Smooth muscle cell of the brain vasculature (primary cell): ENCODE results near the gene IKBKG.
"Not testable (repeated sequence)": the region's sequence is repeated elsewhere in the genome, so short reads cannot be mapped to it uniquely, and the experiment has no call there.

ENCODE experiments used
- DNase-seq: peaks from one replicate; pipeline ENCODE4 v3.0.0-alpha.2; 2012; ENCODE audit warnings: low read depth, low spot score

The IKBKG gene

DNA sequence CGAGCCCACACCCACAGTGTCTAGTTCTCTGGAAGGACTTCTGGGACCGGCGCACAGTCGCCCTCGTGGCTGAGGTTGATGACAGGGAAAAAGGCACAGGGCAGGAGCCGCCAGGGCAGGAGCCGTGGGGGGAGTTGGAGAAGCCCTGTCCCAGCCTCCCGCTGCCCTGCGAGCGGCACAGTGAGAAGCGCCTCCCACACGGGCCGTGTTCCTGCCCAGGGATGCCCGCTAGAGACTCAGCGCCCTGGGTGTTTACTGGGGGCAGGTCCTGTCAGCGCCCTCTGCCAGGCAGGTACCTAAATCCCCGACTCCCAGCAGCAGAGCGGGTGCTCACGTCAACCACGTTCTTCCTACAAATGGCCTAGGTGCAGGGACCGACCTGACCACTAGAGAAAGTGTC is 11.5 kb downstream of the IKBKG start:
- DNase-seq, result not testable (repeated sequence)

DNA sequence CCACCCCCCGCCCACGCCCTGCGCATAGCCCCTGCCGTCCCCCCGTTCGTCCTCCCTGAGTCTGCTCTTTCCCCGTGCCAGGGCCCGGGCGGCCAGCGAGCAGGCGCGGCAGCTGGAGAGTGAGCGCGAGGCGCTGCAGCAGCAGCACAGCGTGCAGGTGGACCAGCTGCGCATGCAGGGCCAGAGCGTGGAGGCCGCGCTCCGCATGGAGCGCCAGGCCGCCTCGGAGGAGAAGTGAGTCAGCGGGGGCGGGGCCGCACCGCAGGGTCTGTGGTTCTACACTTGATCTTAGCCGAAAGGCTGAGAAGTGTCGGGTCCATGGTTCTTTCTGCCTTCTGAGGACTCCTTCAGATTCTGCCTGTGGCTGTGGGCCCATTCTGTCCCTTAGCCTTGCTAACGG is 12.9 kb downstream of the IKBKG start:
- not testable (repeated sequence) for DNase-seq

DNA sequence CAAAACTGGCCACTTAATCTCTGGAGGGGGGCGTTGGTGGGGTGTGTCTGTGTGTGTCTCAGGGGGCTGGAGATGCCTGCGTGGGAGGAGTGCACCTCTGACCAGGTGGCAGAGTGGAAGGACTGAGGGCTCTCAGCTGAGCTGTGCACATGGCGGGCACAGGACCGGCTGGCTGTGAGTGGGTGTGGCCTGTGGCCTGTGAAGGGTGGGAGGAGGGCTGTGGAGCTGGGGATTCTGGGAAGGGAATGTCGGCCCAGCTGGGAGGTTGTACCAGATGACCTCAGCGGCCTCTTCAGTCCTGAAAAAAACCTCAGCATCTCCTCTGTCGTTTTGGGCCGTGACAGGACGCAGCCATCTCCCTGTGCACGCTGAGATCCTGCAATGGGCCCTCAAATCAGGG is 14.9 kb downstream of the IKBKG start:
- DNase-seq, result not testable (repeated sequence)

DNA sequence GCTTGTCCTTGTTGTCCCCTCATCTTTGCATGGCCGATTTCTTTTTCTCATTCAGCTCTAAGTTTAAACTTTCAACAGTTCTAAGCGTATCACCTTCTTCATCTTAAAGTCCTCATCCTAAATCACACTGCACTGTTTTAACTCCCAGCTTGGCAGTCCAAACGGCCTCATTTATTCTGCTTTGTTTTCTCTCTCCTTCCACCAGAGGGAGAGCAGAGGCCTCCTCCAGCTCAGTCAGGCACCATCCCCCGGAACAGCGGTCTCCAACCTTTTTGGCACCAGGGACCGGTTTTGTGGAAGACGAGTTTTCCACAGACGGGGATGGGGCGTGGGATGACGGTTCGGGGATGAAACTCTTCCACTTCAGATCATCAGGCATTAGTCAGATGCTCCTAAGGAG is 22.9 kb downstream of the IKBKG start:
- DNase-seq, result not testable (repeated sequence)

DNA sequence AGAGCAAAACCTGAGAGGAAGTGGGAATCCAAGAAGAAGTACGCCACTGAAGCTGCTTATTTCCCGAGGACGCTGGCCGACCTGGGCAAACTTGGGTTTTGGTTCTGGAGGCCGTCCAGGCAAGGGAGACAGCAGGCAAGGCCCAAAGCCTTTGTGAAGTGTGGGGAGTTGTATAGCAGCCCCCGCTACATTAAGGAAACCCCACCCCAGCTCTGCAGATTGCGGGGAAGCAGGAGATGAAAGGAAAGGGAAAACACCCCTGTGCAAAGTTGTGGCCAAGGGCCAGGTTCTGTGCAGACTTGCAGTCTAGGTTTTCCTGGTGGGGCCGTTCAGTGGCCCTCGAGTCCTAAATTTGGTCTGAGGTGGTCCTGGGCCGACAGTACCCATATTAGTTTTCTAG is 25.6 kb downstream of the IKBKG start:
- not testable (repeated sequence) for DNase-seq

GRCh38 chrX:154575076-154575475 is 27.7 kb downstream of the IKBKG start:
- not testable (repeated sequence) for DNase-seq

DNA sequence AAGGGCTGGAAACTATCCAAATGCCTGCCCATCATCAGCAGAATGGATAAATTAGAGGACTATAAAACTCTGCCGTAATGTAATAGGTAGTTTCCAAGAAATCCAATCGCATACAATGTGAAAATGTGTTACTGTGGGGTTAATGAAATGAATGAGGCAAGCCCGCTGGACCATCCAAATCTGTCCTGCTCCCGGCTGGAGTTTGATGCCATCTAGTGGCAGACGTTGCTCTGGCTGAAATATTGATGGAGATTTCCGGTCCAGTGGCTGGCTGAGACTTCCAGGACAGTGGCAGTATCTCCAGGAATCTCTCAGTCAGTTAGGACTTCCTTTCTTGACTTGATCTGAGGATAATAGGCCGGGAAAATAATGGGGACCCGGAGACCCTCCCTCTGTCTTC is 35.6 kb downstream of the IKBKG start:
- DNase-seq, result not testable (repeated sequence)

DNA sequence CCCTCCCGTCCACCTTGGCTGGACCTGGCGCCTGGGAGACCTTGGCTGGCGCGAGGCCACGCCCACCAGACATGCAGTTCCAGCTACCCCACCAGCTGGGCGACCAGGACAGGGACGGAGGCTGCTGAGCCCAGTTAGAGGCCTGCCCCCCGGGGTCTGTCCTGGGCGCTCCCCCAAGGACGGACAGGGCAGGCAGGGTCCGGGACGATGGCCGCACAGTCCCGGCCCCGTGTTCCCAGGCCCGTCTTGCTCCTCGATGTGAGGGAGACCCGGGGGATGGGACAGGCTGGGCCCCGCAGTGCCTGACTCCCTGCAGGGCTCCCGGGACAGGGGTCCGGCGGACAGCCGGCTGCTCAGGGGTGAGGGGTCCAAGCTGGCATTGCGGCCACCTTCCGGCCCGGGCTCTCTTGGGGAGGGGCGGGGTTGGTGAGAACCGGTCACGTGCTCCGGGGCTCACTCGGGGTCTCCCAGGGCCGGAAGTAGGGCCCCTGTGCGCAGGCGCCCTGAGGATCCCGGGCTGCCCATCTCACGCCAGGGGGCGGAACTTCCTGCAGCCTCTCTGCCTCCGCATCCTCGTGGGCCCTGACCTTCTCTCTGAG is 37.3 kb downstream of the IKBKG start, which contains the start of gene CTAG1A:
Gene CTAG1A (plus strand): TSS at position 549 of the 599 bp plus-strand sequence. CDS start 74 bp downstream, outside the sequence.
- not testable (repeated sequence) for DNase-seq

- not testable (repeated sequence) for DNase-seq
Measured at GRCh38 chrX:154590415-154590814, 43.0 kb downstream of the IKBKG start.

DNA sequence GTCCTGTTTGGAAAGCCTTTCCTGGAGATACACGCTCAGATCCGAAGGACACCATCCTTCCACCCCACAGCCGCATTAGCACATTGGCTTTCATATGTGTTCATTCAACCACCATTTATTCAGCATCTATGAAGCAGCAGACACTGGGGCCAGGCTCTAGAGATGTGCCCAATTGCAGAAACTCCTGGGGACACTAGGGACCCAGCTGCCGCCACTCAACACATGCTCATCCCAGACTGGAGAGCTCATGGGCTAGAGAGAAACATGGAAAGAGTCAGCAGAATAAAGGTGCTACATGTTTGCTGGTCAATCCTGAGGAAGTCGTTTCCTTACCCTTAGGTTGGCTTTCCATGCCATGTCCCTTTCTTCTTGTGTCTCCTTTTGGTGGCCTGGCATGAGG is 45.1 kb downstream of the IKBKG start:
- DNase-seq, result no peak

GRCh38 chrX:154593201-154593600 is 45.8 kb downstream of the IKBKG start:
- DNase-seq, result no peak

DNA sequence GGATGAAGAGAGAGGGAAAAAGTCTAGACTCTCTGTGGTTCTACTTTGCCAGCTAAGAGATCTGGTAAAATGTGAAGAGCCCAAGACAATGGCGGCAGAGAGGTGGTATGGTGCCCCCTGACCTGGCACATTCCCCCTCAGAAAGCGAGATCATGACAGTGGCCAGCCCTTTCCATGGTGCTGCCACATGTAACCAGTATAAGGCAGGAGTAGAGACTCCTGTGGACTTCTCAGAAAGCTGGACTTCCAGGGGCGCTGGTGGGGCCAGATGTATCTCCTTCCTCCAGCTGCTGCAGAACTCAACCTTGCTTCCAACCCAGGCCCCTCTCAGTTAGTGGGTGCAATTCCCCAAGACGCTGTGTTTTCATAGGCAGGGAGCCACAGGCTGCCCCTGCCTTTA is 47.1 kb downstream of the IKBKG start:
- no peak for DNase-seq

DNA sequence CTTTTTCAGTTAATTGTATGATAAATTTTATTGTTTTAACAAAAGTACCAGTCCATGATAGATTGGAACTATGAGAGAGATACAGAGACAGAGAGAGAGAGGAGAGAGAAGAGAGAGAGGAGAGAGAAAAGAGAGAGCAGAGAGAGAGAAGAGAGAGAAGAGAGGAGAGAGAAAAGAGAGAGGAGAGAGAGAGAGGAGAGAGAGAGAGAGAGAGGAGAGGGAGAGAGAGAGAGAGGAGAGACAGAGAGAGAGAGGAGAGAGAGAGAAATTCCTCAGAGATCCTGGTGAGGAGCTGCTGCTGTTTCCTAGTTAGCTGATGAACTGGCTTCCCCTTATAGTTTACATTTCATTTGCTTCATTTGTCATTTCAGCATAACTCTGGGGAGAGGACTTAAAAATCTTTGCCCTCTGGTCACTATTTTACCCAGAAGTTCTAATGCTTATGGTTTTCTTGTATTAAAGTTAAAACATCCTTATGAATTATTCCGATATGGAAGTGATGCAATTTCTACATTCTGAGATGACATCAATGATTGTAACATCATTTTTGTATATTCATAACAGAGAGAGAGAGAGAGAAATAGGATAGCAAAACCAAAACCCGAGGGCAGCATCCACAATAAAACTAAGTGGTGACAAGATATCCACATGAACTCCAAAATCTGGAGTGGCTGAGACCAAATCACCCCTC is 48.3 kb downstream of the IKBKG start:
- DNase-seq, result no peak

DNA sequence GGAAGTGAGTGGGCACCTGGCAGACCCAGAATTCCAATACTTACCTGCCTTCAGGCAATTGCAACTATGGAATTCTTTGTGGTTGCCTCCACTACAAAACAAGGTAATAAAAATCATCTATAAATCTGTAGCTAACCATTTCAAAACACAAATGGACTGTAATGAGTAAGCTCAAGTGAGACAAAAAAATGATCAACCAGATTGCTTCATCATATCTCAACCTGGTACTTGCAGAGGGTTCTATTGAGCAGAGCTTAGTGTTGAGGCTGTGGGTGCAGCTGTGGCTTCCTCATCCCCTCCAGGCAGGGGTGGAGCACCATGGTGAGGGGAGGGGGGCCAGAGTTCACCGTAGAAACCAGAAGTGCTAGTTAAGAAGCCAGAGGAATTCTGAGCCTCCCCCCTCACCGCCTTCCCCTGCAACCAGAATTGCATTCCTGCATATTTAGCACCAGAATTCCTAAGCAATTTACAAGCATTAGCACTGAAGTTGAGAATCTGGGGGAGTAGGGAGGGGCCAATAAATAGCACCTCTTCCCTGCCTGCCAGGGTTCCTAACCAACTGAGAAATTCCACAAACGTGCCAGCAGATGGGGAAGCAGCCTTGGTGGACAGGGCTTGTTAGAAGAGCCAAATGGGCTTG is 49.0 kb downstream of the IKBKG start:
- no peak for DNase-seq

DNA sequence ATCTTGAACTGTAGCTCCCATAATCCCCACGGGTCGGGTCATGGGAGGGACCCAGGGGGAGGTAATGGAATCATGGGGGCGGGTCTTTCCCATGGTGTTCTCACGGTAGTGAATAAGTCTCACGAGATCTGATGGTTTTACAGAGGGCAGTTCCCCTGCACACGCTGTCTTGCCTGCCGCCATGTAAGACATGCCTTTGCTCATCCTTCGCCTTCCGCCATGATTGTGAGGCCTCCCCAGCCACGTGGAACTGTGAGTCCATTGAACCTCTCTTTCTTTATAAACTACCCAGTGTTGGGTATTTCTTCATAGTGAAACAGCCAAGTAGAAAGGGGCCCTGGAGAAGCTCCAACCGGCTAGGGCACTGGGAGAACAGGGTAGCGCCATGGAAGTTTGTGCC is 49.8 kb downstream of the IKBKG start:
- no peak for DNase-seq

DNA sequence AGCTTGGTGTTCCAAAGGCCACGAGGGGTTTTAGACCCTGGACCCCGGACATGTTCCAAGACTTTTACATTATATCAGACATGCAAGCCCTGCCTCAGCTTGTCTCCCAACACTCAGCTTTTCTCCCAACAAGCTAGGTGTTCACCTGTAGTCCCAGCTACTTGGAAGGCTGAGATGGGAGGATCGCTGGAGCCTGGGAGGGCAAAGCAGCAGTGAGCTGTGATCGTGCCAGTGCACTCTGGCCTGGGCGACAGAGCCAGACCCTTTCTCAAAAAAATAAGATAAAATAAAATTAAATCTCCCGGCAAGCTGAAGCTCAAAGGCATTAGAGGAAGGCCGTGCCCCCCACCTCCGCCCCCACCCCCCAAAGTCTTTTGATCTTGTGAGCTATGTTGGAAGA is 51.2 kb downstream of the IKBKG start:
- DNase-seq, result no peak

- DNase-seq, result no peak
Measured at GRCh38 chrX:154599531-154599930, 52.1 kb downstream of the IKBKG start.

- no peak for DNase-seq
Measured at GRCh38 chrX:154600759-154601374, 53.4 kb downstream of the IKBKG start.

DNA sequence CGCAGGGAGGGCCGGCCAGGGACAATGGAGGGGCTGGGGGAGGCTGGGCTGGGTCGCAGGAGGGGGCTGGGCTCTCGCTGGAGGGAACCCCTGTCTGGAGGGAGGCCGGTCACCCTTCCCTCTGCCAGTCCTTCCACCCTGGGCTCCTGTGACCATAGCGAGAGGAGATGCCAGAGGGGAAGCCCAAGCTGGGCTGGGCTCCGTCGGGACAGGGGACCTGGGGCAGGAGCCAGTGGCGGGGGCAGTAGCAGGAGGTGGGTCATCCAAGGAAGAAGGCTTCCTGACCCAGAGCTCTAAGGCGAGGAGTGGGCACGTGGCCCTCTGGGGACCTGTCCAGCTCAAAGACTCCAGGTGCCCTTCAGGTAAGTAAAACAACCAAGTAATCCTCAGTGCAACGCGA is 54.8 kb downstream of the IKBKG start:
- no peak for DNase-seq

GRCh38 chrX:154602766-154603437 is 55.5 kb downstream of the IKBKG start:
- DNase-seq, result no peak

- no peak for DNase-seq
Measured at GRCh38 chrX:154603438-154604430, 56.3 kb downstream of the IKBKG start.
